Spleen (tissue), 7 donors: ENCODE results near the gene IL1RN.

Experiments
- CTCF ChIP-seq, 11 experiments: fragments of 200-600 bp in 7 of 11; fragments of 450-650 bp in 4 of 11; sonication (generic) in 4 of 11; IDR thresholded peaks in 8 of 11; conservative IDR thresholded peaks in 3 of 11; 1 replicate in 7 of 11; 2 replicates in 4 of 11; pipeline versions ENCODE4 v1.4.0 to v1.8.0; 2016 to 2021; ENCODE audit warnings: antibody characterized with exemption in 11 of 11, inconsistent platforms in 4 of 11, mild to moderate bottlenecking in 1 of 11
- POLR2A ChIP-seq, 3 donors: fragments of 450-650 bp; IDR thresholded peaks; one replicate each; pipeline ENCODE4 v1.5.1; 2017; ENCODE audit warnings: antibody characterized with exemption in 3 of 3, mild to moderate bottlenecking in 1 of 3
- donor health status: DM: no; HTN: no; CAD: no; lungs with moderate emphysema.
- donor health status: DM: no; HTN: no; CAD: no.
- donor health status: DM: no; HTN: no; CAD: no.

GRCh38 chr2:113182471-113183260 is 55.3 kb downstream of the IL1RN start:
- TF ChIP-seq CTCF (IDR thresholded peaks at IDR 0.05 in 8 of 11, conservative IDR thresholded peaks at IDR 0.05 in 3 of 11): no peak
- no peak for TF ChIP-seq POLR2A (IDR thresholded peaks at IDR 0.05)
